GM18867 (cell line): ENCODE measurements around the gene COLQ.
"Not testable (repeated sequence)": the region's sequence is repeated elsewhere in the genome, so short reads cannot be mapped to it uniquely, and the experiment has no call there.

Experiments used
- ATAC-seq: cut with Tn5 transposase; IDR thresholded peaks from one replicate; pipeline ENCODE4 v1.9.1; 2021; ENCODE audit warnings: mild to moderate bottlenecking, moderate library complexity; ENCODE audit not compliant: unreplicated experiment

The COLQ gene

DNA sequence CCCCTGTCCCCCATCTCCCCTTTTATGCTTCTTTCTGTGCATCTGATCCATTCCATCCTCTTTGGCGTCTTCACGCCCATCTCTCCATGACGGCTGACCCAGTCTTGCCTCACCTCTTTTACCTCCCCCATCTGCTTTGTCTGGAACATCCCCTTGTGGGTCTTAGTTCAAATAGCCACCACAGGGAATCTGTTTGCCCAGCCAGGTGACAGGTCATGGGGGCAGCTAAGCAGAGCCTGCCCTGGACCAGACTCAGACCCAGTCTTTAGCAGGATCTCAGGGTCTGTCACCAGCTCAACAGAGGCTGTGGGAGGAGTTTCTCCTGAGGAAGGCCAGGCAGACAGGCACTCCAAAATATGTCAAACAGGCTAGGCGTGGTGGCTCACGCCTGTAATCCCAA lies 28.1 kb downstream of the COLQ start:
- no peak for ATAC-seq

DNA sequence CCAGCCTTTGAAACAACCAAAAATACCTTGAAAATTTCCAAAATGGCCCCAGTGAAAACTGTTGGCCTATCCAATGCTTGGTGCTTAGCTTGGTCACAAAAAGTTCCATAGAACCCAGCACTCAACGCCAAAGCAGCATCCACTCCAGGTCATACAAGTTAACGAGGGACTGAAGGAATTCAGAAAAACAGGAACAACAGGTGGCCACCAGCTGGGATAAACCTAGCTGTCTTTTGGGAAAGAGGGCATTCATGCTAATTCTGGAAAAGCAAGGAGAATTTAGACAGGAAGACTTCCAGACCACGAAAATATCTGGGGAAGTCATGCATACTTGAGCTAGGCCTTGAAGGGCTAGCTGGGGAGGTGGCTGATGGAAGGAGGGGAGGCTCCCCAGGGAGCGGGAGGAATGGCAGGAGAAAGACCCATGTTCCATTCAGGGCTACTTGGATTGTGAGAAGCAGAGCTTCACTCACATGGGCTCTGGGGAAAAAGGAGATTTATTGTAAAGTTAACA lies 28.6 kb downstream of the COLQ start:
- ATAC-seq, result no peak

DNA sequence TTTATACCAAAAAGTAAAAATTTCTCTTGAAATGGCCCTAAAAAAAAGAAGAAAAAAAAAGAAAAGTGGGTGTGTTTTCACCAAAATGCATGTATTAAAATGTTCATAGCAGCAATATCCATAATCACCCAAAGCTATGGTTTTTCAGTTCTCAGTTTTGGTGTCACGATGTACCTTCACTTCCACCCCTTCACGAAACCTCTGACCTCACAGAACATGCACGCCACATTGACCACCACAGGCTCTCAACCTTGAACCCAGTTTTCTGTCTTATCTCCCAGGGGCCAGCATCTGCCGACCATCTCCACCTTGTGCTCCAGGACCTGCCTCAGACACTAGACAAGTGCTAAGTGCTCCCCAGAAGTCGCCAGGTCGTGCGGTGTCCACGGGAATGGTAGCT lies 30.4 kb downstream of the COLQ start:
- peak; percentile 79 for ATAC-seq

DNA sequence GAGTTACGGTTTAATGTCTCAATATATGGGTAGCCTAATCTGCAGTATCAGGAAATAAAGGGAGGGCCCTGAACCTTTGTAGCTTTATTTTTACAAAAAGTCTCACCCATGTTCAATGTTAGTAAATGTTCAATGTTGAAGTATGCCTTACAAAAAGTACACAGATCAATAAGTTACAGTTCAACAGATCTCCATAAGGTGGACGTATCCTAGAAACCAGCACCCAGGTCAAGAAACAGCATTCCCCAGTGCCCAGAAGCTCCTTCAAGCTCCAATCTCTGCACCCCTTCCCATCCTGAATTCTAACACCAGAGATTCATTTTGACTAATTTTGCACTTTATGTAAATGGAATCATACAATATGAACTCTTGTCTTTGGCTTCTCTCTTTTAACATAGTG lies 31.3 kb downstream of the COLQ start:
- no peak for ATAC-seq

- ATAC-seq, result no peak
These were observed 33.5 kb downstream of the COLQ start for GRCh38 chr3:15488002-15488401.

- ATAC-seq, result no peak
These were observed 34.5 kb downstream of the COLQ start for GRCh38 chr3:15486979-15487378.

DNA sequence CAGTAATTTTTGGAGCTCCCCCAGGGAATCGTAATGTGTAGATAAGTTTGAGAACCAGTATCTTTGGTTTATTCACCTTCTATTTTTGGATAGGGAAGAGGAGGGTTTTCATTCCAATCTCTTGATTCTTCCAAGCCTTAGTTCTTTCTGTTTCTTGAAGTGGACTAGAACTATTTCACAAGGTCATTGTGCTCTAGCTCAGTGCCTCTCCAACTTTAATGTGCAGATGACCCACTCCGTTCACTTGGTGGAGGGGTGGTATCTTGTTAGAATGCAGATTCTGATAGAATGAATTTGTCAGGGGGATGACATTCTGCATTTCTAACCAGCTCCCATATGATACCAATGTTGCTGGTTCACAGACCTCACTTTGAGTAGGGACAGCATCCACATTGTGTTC lies 35.5 kb downstream of the COLQ start:
- no peak for ATAC-seq

- not testable (repeated sequence) for ATAC-seq
These were observed 37.0 kb downstream of the COLQ start for GRCh38 chr3:15484551-15484950.

- no peak for ATAC-seq
These were observed 41.9 kb downstream of the COLQ start for GRCh38 chr3:15479400-15480224.

DNA sequence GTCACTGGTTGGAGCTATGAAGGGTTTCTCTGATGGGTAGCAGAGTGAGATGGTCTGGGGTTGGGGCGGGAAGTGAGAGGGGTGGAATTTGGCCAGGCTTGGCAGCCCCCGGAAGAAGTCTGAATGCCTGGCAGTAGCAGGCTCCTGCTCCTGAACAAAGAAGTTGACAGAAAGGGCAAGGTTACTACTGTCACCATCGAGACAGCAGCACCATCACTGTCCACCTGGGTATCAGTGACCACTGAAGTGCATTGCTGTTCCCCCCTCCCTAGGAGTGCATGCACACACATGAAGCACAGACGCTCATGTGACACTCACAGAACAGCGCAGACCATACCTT lies 42.9 kb downstream of the COLQ start:
- ATAC-seq, result no peak

DNA sequence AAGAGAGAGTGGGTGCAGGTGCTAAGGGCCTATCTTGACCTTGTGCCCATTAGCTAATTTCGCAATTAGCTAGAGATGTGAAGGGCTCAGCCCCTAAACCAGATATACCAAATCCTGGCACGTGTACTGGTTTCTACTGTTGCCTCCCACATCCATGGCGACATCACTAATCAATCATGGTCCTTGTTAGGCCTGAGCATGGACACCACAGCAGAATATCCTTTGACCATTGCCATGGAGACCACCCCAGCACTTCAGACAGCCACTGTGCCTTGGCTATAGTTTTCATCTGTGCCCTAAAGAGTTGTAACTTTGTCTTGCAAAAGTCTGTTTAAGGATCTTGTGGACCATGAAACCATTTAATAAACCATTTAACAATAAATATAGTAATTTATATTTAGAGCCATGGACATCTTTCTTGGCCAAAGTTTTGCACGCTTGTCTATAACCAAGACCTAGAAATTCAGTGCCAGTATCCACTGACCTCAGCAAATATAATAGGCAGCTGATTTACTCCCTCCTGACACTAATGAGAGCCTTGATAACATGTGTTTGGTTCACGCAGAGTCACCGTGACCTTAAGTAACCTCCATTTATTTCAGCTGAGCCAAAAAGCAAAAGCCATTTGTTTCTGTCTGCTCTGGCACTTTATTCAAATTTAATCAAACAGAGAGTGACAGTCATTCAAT lies 43.4 kb downstream of the COLQ start:
- ATAC-seq, result no peak

DNA sequence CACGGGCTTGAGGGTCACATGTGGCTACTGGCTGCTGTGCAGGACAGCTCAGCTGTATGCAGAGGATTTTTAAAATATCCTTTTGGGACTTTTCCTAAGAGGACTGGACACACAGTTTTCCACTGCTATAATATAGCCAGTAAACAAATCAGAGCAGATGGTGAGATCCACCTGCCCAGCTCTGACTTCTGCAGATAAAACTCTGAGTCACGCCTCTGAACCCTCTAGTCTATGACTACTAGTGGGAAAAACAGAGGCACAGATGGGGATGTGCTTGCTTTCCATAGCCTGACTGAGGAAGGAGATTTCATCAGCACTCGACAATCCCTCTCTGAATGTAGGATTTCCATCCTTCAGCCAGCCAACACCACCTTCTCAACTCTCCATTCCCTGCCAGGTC lies 45.1 kb downstream of the COLQ start:
- ATAC-seq, result no peak

- ATAC-seq, result no peak
These were observed 46.3 kb downstream of the COLQ start for GRCh38 chr3:15475161-15475560.

DNA sequence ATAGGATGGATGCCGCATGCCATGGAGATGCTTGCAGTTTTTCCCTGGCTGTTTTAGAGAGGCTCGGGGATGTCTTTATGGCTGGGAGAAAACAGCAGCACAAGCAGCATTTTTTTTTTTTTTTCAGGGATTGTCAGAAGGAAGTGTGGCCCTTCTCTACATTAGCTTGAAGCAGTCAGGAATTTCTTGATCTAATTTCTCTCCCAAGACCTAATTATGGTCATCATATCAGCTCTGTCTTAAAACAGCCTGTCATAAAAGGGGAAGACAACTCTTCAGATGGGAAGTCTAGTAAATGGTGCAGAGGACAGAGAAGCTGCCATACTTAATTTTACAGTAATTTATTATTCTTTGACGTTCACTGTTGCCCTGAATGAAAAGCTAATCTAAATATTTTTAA lies 49.6 kb downstream of the COLQ start:
- ATAC-seq, result no peak

DNA sequence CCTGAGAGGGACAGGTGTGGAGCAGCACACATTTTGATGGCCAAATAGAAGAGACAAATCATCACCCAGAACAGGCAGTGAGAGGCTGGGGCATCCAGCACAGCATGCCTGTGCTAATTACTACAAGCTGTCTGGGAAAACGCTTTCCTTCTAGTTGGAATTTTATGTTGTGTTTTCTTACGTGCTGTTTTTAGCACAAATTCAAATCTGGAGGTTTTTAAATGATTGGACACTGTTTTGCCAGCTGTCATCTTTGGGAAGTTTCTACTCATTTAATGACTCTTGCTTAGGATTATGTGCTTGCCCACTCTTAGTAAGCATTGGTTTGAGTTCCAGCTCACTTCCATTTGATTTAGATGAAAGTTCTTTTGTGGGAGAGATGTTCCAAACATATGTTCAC lies 50.7 kb downstream of the COLQ start:
- ATAC-seq, result no peak

DNA sequence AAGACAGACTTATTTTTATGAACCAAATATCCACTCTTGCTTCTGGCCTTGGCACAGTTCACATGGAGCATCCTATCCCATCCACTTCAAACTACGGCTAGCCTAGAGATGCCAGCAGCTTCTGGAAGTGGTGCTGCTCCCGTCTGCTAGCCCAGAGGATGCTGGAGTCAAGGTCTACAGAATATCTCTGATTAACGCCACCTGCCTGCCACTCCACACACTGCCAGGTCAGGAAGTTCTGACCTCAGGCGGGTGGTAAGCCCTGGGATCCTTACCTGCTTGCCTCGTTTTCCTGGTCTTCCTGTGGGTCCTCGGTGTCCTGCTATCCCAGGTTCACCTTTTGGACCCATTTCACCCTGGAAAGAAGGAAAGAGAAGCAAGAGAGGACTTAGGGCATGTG lies 51.2 kb downstream of the COLQ start:
- no peak for ATAC-seq

- ATAC-seq, result peak; percentile 86
These were observed 54.0 kb downstream of the COLQ start for GRCh38 chr3:15467227-15468181.

GRCh38 chr3:15465876-15466585 lies 55.5 kb downstream of the COLQ start:
- no peak for ATAC-seq

DNA sequence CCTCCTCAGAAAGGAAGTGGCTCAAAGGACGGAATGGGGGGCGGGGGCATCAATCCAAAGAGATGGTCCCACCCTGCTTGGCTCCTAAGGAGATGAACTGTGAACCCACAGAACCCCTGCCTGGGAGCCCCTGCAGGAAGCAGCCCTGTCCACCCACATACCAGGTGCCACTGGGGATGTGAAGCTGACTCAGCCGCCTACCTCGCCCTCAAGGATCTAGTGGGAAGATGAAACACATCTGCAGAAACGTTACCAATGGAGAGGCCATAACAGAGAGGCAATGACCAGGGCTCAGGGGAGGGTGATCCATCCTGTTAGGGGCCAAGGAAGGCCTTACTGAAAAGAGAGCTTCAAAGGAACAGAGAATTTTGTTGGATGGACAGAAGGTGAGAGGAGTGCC lies 59.1 kb downstream of the COLQ start:
- no peak for ATAC-seq

GRCh38 chr3:15460891-15461531 lies 60.5 kb downstream of the COLQ start:
- no peak for ATAC-seq
